ENCODE data around the gene ESR2.

ESR2 gene

DNA sequence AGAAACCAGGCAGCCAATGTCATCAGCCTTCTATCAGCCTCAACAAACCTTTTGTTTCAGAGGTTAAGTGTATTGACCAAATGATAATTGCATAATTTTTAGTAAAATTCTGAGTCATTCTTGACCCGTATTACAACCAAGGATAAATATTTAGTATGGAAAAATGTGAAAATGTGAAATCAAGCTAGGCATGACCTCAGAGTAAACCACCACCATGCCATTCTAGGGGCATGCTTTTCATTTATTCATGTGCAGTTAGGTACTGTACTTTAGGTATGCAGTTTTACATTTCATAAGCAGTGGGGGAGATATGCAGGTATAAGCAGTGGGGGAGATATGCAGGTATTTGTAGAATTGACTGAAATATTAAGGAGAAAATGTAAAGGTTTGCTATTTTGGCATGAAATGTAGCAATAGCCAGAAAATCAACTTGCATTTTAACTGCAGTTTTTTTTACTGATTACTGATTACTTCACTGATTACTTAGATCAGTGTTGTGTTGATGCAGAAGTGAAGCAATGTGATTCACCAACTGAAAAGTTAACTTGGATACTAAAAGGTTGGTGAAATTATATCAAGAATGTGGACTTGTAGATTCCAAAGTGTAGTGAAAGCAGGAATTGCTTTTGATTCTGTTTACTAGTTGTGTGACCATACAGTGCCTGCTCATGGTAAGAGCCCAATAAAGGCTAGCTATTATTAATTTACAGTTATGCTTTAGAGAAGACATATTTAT lies 184.2 kb downstream of the ESR2 start:
- no peak for TF ChIP-seq EZH2phosphoT487 (IDR thresholded peaks at IDR 0.05; ENCODE audit: borderline replicate concordance, low read length)
- TF ChIP-seq, protein P1, sequence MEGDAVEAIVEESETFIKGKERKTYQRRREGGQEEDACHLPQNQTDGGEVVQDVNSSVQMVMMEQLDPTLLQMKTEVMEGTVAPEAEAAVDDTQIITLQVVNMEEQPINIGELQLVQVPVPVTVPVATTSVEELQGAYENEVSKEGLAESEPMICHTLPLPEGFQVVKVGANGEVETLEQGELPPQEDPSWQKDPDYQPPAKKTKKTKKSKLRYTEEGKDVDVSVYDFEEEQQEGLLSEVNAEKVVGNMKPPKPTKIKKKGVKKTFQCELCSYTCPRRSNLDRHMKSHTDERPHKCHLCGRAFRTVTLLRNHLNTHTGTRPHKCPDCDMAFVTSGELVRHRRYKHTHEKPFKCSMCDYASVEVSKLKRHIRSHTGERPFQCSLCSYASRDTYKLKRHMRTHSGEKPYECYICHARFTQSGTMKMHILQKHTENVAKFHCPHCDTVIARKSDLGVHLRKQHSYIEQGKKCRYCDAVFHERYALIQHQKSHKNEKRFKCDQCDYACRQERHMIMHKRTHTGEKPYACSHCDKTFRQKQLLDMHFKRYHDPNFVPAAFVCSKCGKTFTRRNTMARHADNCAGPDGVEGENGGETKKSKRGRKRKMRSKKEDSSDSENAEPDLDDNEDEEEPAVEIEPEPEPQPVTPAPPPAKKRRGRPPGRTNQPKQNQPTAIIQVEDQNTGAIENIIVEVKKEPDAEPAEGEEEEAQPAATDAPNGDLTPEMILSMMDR (IDR thresholded peaks at IDR 0.05; ENCODE audit: low read depth, low read length, poor library complexity, severe bottlenecking): no peak
- Histone ChIP-seq H3K4me1 (ENCODE audit: control insufficient read depth, low read length) (no peaks in the 10 kb centered on the region; the same call in 1 of the 2 replicates), H3F3A (ENCODE audit: control insufficient read depth, insufficient read depth) (peaks cover 7% of the 10 kb centered on the region; the same call in 1 of the 2 replicates), H4K20me1 (ENCODE audit: control insufficient read depth, insufficient read depth, low read depth, low read length) (no peaks in the 10 kb centered on the region), H3K36me3 (ENCODE audit: control insufficient read depth, low read length) (peaks cover 91% of the 10 kb centered on the region), H3K4me2 (ENCODE audit: low read length) (no peak overlapping the region), H3K27ac (ENCODE audit: low read depth, low read length) (no peak overlapping the region), H3K9me3 (ENCODE audit: control insufficient read depth, insufficient read depth, low read length) (no peaks in the 10 kb centered on the region), H3K4me3 (ENCODE audit: low read length) (no peak overlapping the region), H3K27me3 (ENCODE audit: control insufficient read depth, low read length) (no peaks in the 10 kb centered on the region), H3K79me2 (ENCODE audit: control insufficient read depth, low read length) (no peaks in the 10 kb centered on the region), H3K9me2 (replicated peaks; ENCODE audit: control insufficient read depth, low read length) (no peaks in the 10 kb centered on the region)

DNA sequence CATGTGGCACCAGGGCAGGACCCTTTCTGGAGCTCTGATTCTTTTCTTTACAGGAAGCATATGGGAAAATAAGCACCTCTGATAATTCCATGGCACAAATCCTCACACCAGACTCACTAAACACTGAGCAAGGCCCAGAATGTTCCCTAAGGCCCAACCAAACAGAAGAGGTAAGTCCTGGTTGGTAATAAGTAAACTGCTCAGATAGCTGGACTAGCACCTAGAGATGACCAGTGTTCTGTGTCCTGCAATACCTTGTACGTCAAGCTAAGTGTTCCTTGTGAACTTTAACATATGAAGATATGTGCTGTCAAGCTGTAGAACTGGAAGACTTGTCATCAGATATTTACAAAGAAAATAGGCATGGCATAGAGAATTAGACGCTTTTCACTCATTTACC lies 186.7 kb downstream of the ESR2 start:
- Histone ChIP-seq H3K9me2 (replicated peaks; ENCODE audit: control insufficient read depth, low read length) (no peaks in the 10 kb centered on the region), H3K27ac (ENCODE audit: low read depth, low read length) (no peak overlapping the region), H3F3A (ENCODE audit: control insufficient read depth, insufficient read depth) (peaks cover 7% of the 10 kb centered on the region; the same call in 1 of the 2 replicates), H3K4me2 (ENCODE audit: low read length) (no peak overlapping the region), H3K79me2 (ENCODE audit: control insufficient read depth, low read length) (no peaks in the 10 kb centered on the region), H3K4me1 (ENCODE audit: control insufficient read depth, low read length) (no peaks in the 10 kb centered on the region), H4K20me1 (ENCODE audit: control insufficient read depth, insufficient read depth, low read depth, low read length) (no peaks in the 10 kb centered on the region), H3K27me3 (ENCODE audit: control insufficient read depth, low read length) (no peaks in the 10 kb centered on the region), H3K36me3 (ENCODE audit: control insufficient read depth, low read length) (peaks cover 89% of the 10 kb centered on the region), H3K9me3 (ENCODE audit: control insufficient read depth, insufficient read depth, low read length) (no peaks in the 10 kb centered on the region), H3K4me3 (ENCODE audit: low read length) (no peak overlapping the region)
- TF ChIP-seq, protein P1 (IDR thresholded peaks at IDR 0.05; ENCODE audit: low read depth, low read length, poor library complexity, severe bottlenecking): no peak
- no peak for TF ChIP-seq EZH2phosphoT487 (IDR thresholded peaks at IDR 0.05; ENCODE audit: borderline replicate concordance, low read length)

DNA sequence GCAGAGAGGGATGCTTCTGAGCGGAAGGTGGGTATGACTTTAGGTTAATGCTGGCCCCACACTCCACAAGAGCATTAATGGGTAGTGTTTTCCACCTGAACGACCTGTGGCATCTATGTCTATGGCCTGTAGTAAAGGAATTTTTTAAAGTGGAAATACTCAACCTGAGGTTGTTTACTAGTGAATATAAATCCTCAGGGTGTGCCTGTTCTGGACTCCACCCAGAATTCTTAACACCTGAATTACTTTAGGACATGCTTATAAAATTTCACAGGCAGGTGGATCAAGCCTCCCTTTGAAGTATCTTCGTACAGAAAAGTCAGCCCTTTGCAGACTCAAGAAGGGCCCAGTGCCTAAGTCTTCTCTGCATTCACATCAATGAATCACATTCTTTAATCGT lies 196.1 kb downstream of the ESR2 start:
- Histone ChIP-seq H3K9me3 (ENCODE audit: control insufficient read depth, insufficient read depth, low read length) (no peaks in the 10 kb centered on the region), H3K9me2 (replicated peaks; ENCODE audit: control insufficient read depth, low read length) (no peaks in the 10 kb centered on the region), H3K4me1 (ENCODE audit: control insufficient read depth, low read length) (peaks cover 8% of the 10 kb centered on the region), H3K79me2 (ENCODE audit: control insufficient read depth, low read length) (no peaks in the 10 kb centered on the region), H3K36me3 (ENCODE audit: control insufficient read depth, low read length) (peaks cover 87% of the 10 kb centered on the region), H3K4me2 (ENCODE audit: low read length) (no peak overlapping the region), H4K20me1 (ENCODE audit: control insufficient read depth, insufficient read depth, low read depth, low read length) (no peaks in the 10 kb centered on the region), H3K27me3 (ENCODE audit: control insufficient read depth, low read length) (no peaks in the 10 kb centered on the region), H3K27ac (ENCODE audit: low read depth, low read length) (no peak overlapping the region), H3K4me3 (ENCODE audit: low read length) (no peak overlapping the region), H3F3A (ENCODE audit: control insufficient read depth, insufficient read depth) (peaks cover 3% of the 10 kb centered on the region; the same call in 1 of the 2 replicates)
- no peak for TF ChIP-seq EZH2phosphoT487 (IDR thresholded peaks at IDR 0.05; ENCODE audit: borderline replicate concordance, low read length)
- TF ChIP-seq, protein P1 (IDR thresholded peaks at IDR 0.05; ENCODE audit: low read depth, low read length, poor library complexity, severe bottlenecking): no peak

Measured in DOHH2 (cell line).